GM19351 (cell line): Measurements from ENCODE around the gene DES.
"Not testable (repeated sequence)": the region's sequence is repeated elsewhere in the genome, so short reads cannot be mapped to it uniquely, and the experiment has no call there.

ENCODE experiments used
- ATAC-seq: cut with Tn5 transposase; IDR thresholded peaks from one replicate; pipeline ENCODE4 v1.9.1; 2021; ENCODE audit warnings: mild to moderate bottlenecking, moderate library complexity; ENCODE audit not compliant: unreplicated experiment

Gene DES

DNA sequence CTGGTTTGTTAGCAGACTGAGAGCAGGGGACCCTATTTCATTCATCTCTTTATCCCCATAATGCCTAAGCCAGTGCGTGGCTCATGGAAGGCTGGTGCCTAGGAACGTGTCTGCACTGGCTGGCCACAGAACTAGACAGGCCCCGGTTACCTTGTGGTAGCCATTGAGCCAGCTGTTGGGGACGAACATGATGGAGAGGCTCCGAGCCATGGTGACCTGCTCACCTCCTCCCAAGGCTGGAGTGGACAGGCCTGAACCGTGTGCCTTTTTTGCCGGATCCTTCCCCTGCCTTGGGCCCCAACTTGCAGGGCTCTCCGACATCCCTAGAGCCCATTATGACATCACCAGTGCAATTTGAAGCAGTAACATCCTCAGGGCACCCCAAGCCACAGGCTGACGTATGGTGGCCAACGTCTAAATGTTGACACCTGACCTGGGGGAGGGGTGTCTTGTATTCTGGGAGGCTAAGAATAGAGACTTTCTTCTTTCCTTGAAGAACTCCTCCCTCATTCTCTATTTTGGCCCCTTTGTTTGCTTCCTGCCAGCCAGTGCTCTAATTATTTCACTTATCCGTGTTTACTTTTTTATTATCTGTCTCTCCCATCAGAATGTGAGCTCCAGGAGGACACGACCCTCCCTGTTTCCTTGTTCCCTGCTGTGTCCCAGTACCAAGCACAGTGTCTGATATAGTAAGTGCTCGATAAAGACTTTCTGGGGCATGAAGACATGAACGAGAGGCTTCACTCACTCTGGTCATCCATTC lies 18.3 kb upstream of the DES start:
- ATAC-seq: no peak

- ATAC-seq: no peak
These were observed 17.6 kb upstream of the DES start for GRCh38 chr2:219400562-219400961.

GRCh38 chr2:219401606-219402005 lies 16.6 kb upstream of the DES start:
- no peak for ATAC-seq

DNA sequence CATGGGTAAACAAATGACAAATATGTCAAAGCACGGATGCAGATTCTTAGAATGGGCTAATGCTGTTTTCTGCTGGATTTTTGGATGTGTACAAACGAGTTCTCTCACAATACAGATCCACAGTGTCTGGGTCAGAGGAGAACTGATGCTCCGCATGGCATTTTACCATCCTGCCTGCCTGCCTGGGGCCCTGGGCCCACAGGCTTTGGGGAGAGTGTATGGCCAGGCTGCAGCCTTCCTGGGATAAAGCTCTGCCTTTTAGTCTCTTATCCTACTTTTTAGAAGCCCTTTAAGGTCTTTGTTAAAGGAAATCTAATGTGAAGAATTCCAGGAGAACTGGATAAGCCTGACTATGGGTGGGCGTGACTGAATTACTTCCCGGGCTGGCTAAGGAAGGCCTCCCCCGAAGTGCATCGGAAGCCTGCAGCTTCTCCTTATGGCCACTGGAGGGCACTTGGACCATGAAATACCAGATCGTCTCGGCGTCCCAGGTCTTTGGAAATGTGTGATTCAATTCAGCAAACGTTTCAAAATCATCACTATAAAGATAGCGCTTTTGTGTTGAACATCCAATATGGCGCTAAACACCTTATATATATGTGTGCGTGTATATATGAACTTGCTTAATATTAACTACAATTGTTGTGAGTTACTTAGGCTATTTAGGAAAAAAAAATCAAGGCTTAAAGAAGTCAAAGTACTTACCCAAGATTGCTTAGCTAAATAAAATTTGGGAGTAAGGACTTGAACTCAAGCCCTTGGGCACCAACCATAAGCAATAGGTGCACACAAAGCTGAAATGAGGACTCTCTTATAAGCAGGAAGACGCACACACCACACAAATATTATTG lies 15.3 kb upstream of the DES start:
- ATAC-seq: peak; percentile 93

GRCh38 chr2:219403861-219404260 lies 14.3 kb upstream of the DES start:
- ATAC-seq: no peak

DNA sequence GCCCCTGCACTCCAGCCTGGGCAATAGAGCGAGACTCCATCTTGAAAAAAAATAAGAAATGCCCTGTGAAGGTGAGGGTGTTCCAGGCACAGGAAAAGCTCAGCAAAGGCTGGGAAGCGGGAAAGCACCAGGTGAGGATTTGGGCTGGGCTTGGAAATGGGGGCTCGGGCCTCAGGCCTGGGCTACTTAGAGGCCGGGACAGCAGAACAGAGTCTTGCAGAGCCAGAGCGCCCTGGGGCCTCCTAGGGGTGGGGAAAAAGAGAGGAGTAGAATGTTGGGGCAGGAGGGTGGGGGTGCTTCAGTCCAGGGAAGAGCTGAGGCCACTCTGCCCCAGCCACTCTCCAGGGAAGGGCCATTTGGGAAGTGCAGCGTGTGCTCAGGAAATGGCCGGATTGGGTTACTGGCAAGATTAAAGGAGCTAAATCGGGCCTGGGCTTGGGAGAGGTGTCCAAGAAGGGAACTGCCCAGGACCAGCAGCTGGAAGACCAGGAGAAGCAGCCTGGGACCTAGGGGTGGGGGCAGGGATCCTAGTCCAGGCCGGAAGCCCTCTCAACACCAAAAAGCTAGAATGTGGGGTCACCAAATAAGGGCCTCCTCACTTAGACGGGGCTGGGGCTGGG lies 13.8 kb upstream of the DES start:
- no peak for ATAC-seq

- ATAC-seq: no peak
These were observed 13.2 kb upstream of the DES start for GRCh38 chr2:219404954-219405353.

GRCh38 chr2:219405451-219405850 lies 12.7 kb upstream of the DES start:
- ATAC-seq: no peak

DNA sequence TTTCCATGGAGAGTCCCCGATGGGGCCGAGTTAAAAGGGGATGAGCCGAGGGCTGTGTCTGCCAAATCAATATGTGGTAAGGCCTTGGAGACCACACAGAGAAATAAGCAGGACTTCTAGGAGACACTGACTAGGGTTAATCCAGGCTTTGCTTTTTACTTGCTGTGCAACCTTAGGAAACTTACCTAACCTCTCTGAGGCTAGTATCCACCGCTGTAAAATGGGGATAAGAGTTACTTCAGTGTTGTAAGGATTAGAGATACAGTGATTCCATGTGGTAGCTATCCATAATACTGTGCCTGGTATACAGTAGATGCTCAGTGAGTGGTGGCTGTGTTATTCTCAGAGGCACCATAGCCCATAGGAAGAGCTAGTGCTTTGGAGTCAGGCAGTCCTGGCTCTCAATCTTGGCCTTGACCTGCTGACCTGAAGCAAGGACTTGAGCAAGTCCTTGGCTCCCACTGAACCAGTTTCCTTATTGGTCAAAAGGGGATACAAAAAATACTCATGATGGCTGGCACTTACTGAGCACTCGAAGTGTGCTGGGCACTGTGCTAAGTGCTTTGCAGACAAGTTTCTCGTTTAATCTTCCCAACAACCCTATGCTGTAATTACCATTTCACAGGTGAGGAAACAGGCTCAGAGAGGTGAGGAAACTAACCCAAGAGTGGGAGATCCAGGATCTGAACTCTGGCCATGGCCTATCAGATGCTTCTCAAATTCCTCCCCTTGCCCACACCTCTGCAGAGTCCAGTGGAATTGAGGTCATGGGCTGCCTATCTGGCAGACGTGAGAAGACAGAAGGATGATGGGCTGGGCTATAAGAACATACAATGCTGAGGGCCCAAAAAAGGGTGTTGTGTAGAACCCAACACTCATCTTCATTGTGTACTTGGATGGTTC lies 12.0 kb upstream of the DES start:
- ATAC-seq: no peak

GRCh38 chr2:219406861-219407230 lies 11.3 kb upstream of the DES start:
- ATAC-seq: no peak

DNA sequence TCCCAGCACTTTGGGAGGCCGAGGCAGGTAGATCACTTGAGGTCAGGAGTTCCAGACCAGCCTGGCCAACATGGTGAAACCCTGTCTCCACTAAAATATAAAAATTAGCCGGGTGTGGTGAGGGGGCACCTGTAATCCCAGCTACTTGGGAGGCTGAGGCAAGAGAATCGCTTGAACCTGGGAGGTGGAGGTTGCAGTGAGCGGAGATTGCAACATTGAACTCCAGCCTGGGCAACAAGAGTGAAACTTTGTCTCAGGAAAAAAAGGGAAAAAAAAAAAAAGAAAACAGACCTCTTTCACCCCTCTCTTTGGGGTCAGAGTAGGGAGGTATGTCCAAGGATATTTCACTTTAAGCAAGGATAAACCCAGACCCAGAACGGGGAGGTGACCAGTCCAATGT lies 10.8 kb upstream of the DES start:
- ATAC-seq: not testable (repeated sequence)

DNA sequence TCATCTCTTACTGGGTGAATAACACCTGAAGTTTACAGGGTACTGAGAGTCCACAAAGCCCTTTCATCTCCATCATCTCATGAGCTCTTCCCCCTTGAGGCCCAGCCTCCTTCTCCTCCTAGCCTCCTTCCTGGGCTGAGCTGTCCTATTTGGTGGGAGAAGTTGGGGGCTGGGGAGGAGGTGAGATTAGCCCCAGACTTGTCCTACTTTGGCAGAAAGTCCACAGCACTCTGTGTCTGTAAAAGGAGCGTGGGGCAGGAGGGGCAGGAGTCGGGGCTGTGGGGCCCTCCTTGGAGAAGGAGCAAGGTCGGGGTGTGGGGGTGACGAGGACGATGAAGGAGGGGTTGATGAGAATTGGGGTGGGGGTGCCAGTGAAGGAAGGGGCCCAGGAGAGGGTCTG lies 10.0 kb upstream of the DES start:
- no peak for ATAC-seq

GRCh38 chr2:219408631-219409030 lies 9.5 kb upstream of the DES start:
- no peak for ATAC-seq

GRCh38 chr2:219409619-219410018 lies 8.6 kb upstream of the DES start:
- ATAC-seq: no peak

DNA sequence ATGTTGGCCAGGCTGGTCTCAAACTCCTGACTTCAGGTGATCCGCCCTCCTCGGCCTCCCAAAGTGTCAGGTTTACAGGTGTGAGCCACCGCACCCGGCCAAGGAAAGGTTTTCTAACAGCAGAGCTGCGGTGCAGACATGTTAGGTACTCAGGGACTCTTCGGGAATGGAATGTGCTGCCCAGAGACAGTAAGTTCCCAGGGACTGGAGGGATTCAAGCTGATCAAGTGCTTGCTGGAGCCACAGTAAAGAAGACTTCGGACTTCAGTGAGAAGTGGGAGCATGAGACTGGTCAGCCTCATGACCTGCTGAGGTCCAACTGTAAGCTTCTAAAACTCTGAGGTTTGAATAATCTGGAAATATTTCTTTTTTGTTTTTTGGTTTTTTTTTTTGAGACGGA lies 7.8 kb upstream of the DES start:
- ATAC-seq: no peak

DNA sequence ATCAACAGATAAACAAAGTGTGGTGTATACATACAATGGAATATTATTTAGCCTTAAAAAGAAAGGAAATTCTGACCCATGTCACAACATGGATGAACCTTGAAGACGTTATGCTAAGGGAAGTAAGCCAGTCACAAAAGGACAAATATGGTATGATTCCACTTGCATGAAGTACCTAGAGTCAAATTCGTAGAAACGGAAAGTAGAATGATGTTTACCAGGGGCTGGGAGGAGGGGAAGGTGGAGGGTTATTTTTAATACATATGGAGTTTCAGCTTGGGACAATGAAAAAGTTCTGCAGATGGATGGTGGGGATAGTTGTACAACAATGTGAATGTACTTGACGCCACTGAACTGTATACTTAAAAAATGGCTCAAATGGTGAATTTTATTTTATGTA lies 3.3 kb upstream of the DES start:
- no peak for ATAC-seq

- ATAC-seq: no peak
These were observed 2.5 kb upstream of the DES start for GRCh38 chr2:219415580-219416234.

DNA sequence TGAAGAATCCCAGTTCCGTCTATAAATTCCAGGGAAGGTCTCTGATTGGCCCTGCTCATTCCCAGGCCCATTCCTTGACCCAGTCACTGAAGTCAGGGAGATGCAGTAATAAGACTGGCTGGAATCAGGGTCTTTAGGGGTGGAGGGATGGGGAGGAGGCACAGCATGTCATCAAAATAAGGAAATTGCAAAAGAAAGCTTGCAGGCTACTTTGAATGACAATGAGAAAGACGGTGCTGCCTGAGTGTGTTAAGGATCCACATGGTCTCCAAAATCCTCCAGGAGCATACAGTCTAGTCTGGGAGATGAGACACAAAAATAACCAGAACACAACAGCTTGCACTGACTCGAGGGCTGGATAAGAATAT lies 2.0 kb upstream of the DES start:
- ATAC-seq: no peak

DNA sequence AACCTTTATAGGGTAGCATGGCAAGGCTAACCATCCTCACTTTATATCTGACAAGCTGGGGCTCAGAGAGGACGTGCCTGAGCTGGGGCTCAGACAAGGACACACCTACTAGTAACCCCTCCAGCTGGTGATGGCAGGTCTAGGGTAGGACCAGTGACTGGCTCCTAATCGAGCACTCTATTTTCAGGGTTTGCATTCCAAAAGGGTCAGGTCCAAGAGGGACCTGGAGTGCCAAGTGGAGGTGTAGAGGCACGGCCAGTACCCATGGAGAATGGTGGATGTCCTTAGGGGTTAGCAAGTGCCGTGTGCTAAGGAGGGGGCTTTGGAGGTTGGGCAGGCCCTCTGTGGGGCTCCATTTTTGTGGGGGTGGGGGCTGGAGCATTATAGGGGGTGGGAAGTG lies 1.2 kb upstream of the DES start:
- no peak for ATAC-seq

DNA sequence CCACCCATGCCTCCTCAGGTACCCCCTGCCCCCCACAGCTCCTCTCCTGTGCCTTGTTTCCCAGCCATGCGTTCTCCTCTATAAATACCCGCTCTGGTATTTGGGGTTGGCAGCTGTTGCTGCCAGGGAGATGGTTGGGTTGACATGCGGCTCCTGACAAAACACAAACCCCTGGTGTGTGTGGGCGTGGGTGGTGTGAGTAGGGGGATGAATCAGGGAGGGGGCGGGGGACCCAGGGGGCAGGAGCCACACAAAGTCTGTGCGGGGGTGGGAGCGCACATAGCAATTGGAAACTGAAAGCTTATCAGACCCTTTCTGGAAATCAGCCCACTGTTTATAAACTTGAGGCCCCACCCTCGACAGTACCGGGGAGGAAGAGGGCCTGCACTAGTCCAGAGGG lies 803 bp upstream of the DES start:
- no peak for ATAC-seq

- no peak for ATAC-seq
These were observed 791 bp downstream of the DES start for GRCh38 chr2:219419012-219419324.
